Nephron (organoid): ENCODE results near the gene STK10.

ENCODE experiments used
- H3K27ac Mint-ChIP-seq, 3 experiments: 2 replicates each; pipeline ENCODE4 v1.8.0; 2020; ENCODE audit warnings: mixed read lengths in 3 of 3, mild to moderate bottlenecking in 2 of 3, moderate library complexity in 1 of 3
- H3K27me3 Mint-ChIP-seq: 2 replicates; pipeline ENCODE4 v1.8.0; 2021; ENCODE audit warnings: low read depth, mild to moderate bottlenecking, moderate library complexity, mixed read lengths
- H3K36me3 Mint-ChIP-seq: 2 replicates; pipeline ENCODE4 v1.8.0; 2020; ENCODE audit warnings: low read depth, mixed read lengths
- H3K4me1 Mint-ChIP-seq: 2 replicates; pipeline ENCODE4 v1.8.0; 2020; ENCODE audit warnings: mixed read lengths
- H3K4me3 Mint-ChIP-seq, 3 experiments: 2 replicates each; pipeline ENCODE4 v1.8.0; 2020; ENCODE audit warnings: mild to moderate bottlenecking in 3 of 3, mixed read lengths in 3 of 3, moderate library complexity in 2 of 3
- H3K9me3 Mint-ChIP-seq: 2 replicates; pipeline ENCODE4 v1.8.0; 2020; ENCODE audit warnings: mixed read lengths
- TF ChIP-seq, protein P1 (sequence below), 3 experiments: fragments of 200-600 bp; sonication (generic); IDR thresholded peaks; one replicate each; pipeline ENCODE4 v1.5.0; 2021; ENCODE audit warnings: antibody characterized with exemption in 3 of 3; ENCODE audit not compliant: unreplicated experiment in 3 of 3

Gene STK10

GRCh38 chr5:172178991-172179989 lies 8.7 kb downstream of the STK10 start:
- Mint-ChIP-seq H3K27ac (peak overlapping the region; percentile 65 to 82 (median 79)), H3K36me3 (peaks cover 3% of the 10 kb centered on the region), H3K4me1 (peaks cover 12% of the 10 kb centered on the region), H3K9me3 (no peaks in the 10 kb centered on the region), H3K4me3 (peak overlapping the region in 2 of 3 experiments; percentile 31 to 47), H3K27me3 (peaks cover 12% of the 10 kb centered on the region)
- TF ChIP-seq, protein P1, sequence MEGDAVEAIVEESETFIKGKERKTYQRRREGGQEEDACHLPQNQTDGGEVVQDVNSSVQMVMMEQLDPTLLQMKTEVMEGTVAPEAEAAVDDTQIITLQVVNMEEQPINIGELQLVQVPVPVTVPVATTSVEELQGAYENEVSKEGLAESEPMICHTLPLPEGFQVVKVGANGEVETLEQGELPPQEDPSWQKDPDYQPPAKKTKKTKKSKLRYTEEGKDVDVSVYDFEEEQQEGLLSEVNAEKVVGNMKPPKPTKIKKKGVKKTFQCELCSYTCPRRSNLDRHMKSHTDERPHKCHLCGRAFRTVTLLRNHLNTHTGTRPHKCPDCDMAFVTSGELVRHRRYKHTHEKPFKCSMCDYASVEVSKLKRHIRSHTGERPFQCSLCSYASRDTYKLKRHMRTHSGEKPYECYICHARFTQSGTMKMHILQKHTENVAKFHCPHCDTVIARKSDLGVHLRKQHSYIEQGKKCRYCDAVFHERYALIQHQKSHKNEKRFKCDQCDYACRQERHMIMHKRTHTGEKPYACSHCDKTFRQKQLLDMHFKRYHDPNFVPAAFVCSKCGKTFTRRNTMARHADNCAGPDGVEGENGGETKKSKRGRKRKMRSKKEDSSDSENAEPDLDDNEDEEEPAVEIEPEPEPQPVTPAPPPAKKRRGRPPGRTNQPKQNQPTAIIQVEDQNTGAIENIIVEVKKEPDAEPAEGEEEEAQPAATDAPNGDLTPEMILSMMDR (IDR thresholded peaks at IDR 0.05; ENCODE audit: unreplicated experiment in 3 of 3): no peak

- peaks cover 16% of the 10 kb centered on the region for H3K4me1 Mint-ChIP-seq
Observed at GRCh38 chr5:172178301-172178987, 9.6 kb downstream of the STK10 start.

GRCh38 chr5:172177176-172177575 lies 10.8 kb downstream of the STK10 start:
- Mint-ChIP-seq H3K4me1 (peaks cover 18% of the 10 kb centered on the region), H3K4me3 (no peak overlapping the region), H3K9me3 (no peaks in the 10 kb centered on the region), H3K27me3 (peaks cover 12% of the 10 kb centered on the region), H3K27ac (no peak overlapping the region), H3K36me3 (no peaks in the 10 kb centered on the region)
- TF ChIP-seq, protein P1 (IDR thresholded peaks at IDR 0.05; ENCODE audit: unreplicated experiment in 3 of 3): no peak

More at GRCh38 chr5:172178301-172178987, 9.6 kb downstream of the STK10 start:
- Mint-ChIP-seq H3K4me3 (no peak overlapping the region), H3K27ac (peak overlapping the region in 1 of 3 experiments; percentile 38), H3K9me3 (no peaks in the 10 kb centered on the region), H3K27me3 (peaks cover 12% of the 10 kb centered on the region), H3K36me3 (peaks cover 3% of the 10 kb centered on the region)
- TF ChIP-seq, protein P1 (IDR thresholded peaks at IDR 0.05; ENCODE audit: unreplicated experiment in 3 of 3): no peak

DNA sequence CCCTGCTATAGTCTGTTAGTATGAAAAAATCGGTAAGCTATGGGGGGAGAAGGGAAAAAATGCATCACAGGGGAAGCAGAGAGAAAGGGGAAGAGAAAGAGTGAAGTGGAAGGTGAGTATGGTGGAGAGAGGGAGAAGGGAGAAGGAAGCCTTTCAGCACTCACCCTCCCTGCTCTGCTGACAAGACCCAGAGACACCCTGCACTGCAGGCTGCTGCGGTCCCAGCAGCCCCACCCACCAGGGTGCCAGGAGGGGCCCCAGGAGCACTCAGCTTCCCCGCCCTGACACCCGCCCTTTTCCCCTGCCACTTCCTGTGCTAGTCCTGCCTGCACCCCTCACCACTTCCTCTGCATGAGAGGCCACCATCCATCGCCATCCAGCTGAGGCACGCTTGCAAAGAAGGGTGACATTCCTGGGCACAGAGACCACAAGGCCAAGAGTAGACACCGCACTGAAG lies 12.7 kb downstream of the STK10 start:
- Mint-ChIP-seq H3K9me3 (no peaks in the 10 kb centered on the region), H3K4me1 (peaks cover 18% of the 10 kb centered on the region), H3K27ac (no peak overlapping the region), H3K27me3 (peaks cover 12% of the 10 kb centered on the region), H3K4me3 (no peak overlapping the region), H3K36me3 (no peaks in the 10 kb centered on the region)
- TF ChIP-seq, protein P1 (IDR thresholded peaks at IDR 0.05; ENCODE audit: unreplicated experiment in 3 of 3): no peak

DNA sequence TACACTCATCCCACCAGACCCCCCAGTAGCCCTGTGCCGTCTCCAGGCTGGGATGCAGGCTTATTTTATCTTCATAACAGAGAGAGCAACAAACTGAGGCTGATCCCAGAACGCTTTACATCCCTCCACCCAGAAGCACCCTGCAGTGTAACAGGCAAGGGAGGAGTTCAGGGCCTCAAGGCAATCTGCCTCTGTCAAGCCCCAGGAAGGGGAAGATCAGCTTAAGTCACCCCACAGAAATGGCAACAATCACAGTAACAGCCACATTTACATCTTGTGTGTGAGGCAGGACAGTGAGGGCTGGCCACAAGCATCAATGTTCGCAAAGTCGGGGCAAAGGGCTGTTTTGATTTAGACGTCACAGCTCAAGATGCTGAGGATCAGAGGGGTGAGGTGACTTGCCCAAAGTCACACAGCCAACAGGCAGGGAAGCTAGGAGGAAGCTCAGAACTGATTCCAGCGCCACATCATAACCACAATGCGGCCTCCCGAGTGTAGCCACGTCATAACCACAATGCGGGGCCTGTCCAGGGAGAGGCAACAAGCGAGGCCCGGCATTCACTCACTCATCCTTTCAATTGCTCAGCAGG lies 14.4 kb downstream of the STK10 start:
- Mint-ChIP-seq H3K36me3 (no peaks in the 10 kb centered on the region), H3K27me3 (peaks cover 18% of the 10 kb centered on the region), H3K27ac (peak overlapping the region; percentile 26 to 67 (median 31)), H3K9me3 (no peaks in the 10 kb centered on the region), H3K4me1 (peaks cover 12% of the 10 kb centered on the region), H3K4me3 (no peak overlapping the region)
- TF ChIP-seq, protein P1 (IDR thresholded peaks at IDR 0.05; ENCODE audit: unreplicated experiment in 3 of 3): no peak
